Testis (tissue), 3 donors: ENCODE results near the gene RPTOR. TPM values are rescaled to one million over a fixed set of nuclear protein-coding genes. Genes with fewer than 3 reads are reported as not detected.

Experiments used
- DNase-seq: peaks from one replicate; pipeline ENCODE4 v3.0.0-alpha.2; 2019
- H3K27ac ChIP-seq, 2 donors: fragments of 200-600 bp; sonication (generic); one replicate each; pipeline ENCODE4 v1.5.1; 2019
- H3K27me3 ChIP-seq: fragments of 200-600 bp; sonication (generic); one replicate; pipeline ENCODE4 v1.5.1; 2019
- H3K36me3 ChIP-seq: fragments of 200-600 bp; sonication (generic); one replicate; pipeline ENCODE4 v1.5.1; 2017; ENCODE audit warnings: low read depth; ENCODE audit errors: missing control alignments
- H3K4me1 ChIP-seq: fragments of 200-600 bp; sonication (generic); one replicate; pipeline ENCODE4 v1.5.1; 2019
- H3K4me3 ChIP-seq, 2 donors: fragments of 200-600 bp; sonication (generic); one replicate each; pipeline ENCODE4 v1.5.1; 2017 to 2019
- H3K9me3 ChIP-seq: fragments of 200-600 bp; sonication (generic); one replicate; pipeline ENCODE4 v1.5.1; 2017
- CTCF ChIP-seq, 3 experiments: fragments of 450-650 bp in 2 of 3; fragments of 200-600 bp in 1 of 3; sonication (generic) in 1 of 3; IDR thresholded peaks; one replicate each; pipeline ENCODE4 v1.5.1; 2016 to 2019; ENCODE audit warnings: antibody characterized with exemption in 3 of 3, mild to moderate bottlenecking in 2 of 3, moderate library complexity in 1 of 3
- POLR2A ChIP-seq: fragments of 450-650 bp; IDR thresholded peaks from one replicate; pipeline ENCODE4 v1.6.1; 2017; ENCODE audit warnings: antibody characterized with exemption, mild to moderate bottlenecking, moderate library complexity
- WGBS, 2 donors: methylation state at CpG; one replicate each; pipeline ENCODE4 v1.1.5; 2018; 5-methylcytosine and 5-hydroxymethylcytosine counted together
- intact Hi-C: fragments of 100-400 bp; cut with DNase I; formaldehyde crosslinking; loops from one replicate; pipeline ENCODE4 v1.15.1; 2023; ENCODE audit warnings: low total_unique reads
- polyA plus RNA-seq: library from polyadenylated mRNA; stranded (reverse); fragments of 350-450 nt; fragmentation: Illumina TruSeq; extraction: RNeasy Lipid Tissue Mini Kit (QIAGEN cat#74804); gene quantifications from one replicate; pipeline ENCODE4 v1.2.3, GENCODE V29; 2014; ENCODE audit warnings: low read depth, low replicate concordance; ENCODE audit not compliant: insufficient read depth
- total RNA-seq, 2 donors: library from RNA; depleted of rRNA; stranded (reverse); fragments of >200 nt; gene quantifications; one replicate each; pipeline ENCODE4 v1.2.3, GENCODE V29; 2016

The RPTOR gene
- total and polyA plus RNA-seq, 3 donors from 2014 or later: 21.8 to 68.3 (median 56.6) TPM

- Histone ChIP-seq H3K4me3 (no peak overlapping the region), H3K36me3 (no peaks in the 10 kb centered on the region), H3K27ac (no peak overlapping the region), H3K9me3 (no peaks in the 10 kb centered on the region), H3K4me1 (no peaks in the 10 kb centered on the region), H3K27me3 (no peaks in the 10 kb centered on the region)
- DNase-seq: no peak
- intact Hi-C loops: no loop called here
- TF ChIP-seq POLR2A (no peak), CTCF (IDR thresholded peaks at IDR 0.05) (no peak)
- 89 to 94% methylated on average over 5 of the region's 5 CpGs for WGBS, 2 donors
These were observed 59.5 kb downstream of the RPTOR start for GRCh38 chr17:80604009-80604669.

GRCh38 chr17:80604670-80605010, 60.0 kb downstream of the RPTOR start:
- WGBS, 2 donors: 95 to 97% methylated on average over 7 of the region's 7 CpGs

GRCh38 chr17:80605326-80606066, 60.9 kb downstream of the RPTOR start:
- Histone ChIP-seq H3K4me1 (no peaks in the 10 kb centered on the region), H3K27ac (no peak overlapping the region), H3K9me3 (no peaks in the 10 kb centered on the region), H3K36me3 (no peaks in the 10 kb centered on the region), H3K4me3 (no peak overlapping the region), H3K27me3 (no peaks in the 10 kb centered on the region)
- TF ChIP-seq POLR2A (no peak), CTCF (IDR thresholded peaks at IDR 0.05) (no peak)
- DNase-seq: no peak
- 85 to 92% methylated on average over 16 of the region's 16 CpGs for WGBS, 2 donors
- intact Hi-C loops: no loop called here

More at GRCh38 chr17:80604670-80605010, 60.0 kb downstream of the RPTOR start:
- DNase-seq: no peak
- Histone ChIP-seq H3K36me3 (no peaks in the 10 kb centered on the region), H3K9me3 (no peaks in the 10 kb centered on the region), H3K27ac (no peak overlapping the region), H3K27me3 (no peaks in the 10 kb centered on the region), H3K4me1 (no peaks in the 10 kb centered on the region), H3K4me3 (no peak overlapping the region)
- intact Hi-C loops: no loop called here
- no peak for TF ChIP-seq POLR2A
- TF ChIP-seq CTCF (IDR thresholded peaks at IDR 0.05): no peak

- Histone ChIP-seq H3K36me3 (no peaks in the 10 kb centered on the region), H3K4me1 (no peaks in the 10 kb centered on the region), H3K27me3 (no peaks in the 10 kb centered on the region), H3K4me3 (no peak overlapping the region), H3K27ac (no peak overlapping the region), H3K9me3 (no peaks in the 10 kb centered on the region)
- intact Hi-C loops: no loop called here
- WGBS, 2 donors: 96 to 98% methylated on average over 10 to 12 of the region's 12 CpGs
- TF ChIP-seq CTCF (IDR thresholded peaks at IDR 0.05) (no peak), POLR2A (no peak)
- no peak for DNase-seq
These were observed 63.7 kb downstream of the RPTOR start for GRCh38 chr17:80608326-80608725.
